Hematopoietic multipotent progenitor cell treated with erythropoietin and hydrocortisone succinate and interleukin-3 and kit ligand, for 4 days (in vitro differentiated cells): ENCODE measurements around the gene OAT.

Experiments used
- DNase-seq: peaks from one replicate; pipeline ENCODE4 v3.0.0-alpha.2; 2015

OAT gene

GRCh38 chr10:124394583-124394982 is 24.1 kb downstream of the OAT start:
- no peak for DNase-seq

GRCh38 chr10:124392626-124393342 is 25.9 kb downstream of the OAT start:
- DNase-seq = no peak

DNA sequence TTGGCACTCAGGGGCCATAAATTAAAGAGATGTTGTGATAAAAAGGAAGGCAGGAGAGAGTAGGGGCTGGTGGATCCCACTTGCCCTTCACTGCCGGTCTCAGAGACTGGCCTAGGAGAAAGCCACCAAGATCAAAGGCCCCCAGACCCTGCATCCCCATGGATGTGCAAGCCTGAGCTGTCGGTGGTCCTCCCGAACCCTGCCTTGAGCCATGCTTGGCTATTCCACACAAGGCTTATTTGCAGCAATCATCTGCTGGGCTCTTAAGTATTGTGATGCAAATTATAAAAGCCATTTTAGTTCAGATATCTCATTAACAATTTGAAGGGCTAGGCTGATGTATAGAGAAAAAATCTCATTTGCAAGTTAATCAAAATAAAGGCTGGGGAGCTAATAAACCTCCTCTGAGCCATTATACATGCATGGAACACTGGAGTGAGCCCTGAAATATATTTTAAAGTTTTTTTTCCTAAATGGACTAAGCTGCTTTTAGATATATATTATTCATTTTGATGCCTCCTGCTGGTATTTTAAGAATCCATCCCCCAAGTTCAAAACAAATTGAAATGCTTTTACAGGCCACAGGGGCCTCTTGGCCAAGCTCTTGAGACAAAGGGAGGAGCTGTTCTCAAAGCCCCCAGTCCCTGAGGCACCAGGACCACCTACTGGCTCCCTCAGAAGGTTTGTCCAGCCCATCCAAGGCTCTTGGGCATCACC is 28.1 kb downstream of the OAT start:
- DNase-seq = no peak

GRCh38 chr10:124389613-124390361 is 28.9 kb downstream of the OAT start:
- DNase-seq = no peak

GRCh38 chr10:124388823-124389612 is 29.7 kb downstream of the OAT start:
- DNase-seq = peak; percentile 95

GRCh38 chr10:124388476-124388822 is 30.3 kb downstream of the OAT start:
- DNase-seq = no peak

GRCh38 chr10:124387078-124387874 is 31.4 kb downstream of the OAT start:
- DNase-seq = no peak

GRCh38 chr10:124386186-124387077 is 32.3 kb downstream of the OAT start:
- DNase-seq = no peak

DNA sequence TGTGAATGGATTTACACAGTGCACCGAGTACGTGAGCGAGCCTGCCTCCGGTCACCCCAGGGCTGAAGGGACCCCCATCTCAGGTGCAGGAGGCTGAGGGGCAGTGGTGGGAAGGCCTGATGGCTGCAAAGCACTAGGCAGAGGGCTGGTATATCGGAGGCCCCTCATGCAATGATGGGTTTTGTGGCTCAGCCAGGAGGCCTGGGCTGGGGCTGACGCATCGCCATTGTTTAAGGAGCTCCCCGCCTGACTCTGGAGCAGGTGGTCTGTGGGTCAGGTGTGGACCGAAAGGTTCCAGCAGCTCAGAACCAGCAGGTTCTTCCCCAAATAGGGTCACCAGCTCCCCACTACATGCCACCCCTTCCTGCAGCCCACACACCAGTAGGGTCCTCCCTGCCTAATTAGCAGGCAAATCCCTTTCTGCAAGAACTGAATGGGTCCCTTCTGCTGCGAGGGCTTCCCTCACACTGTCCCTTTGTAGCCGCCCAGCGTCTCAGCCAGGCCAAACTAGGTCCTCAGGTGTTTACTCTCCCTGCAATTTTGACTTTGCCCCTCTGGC is 33.0 kb downstream of the OAT start:
- DNase-seq = no peak

DNA sequence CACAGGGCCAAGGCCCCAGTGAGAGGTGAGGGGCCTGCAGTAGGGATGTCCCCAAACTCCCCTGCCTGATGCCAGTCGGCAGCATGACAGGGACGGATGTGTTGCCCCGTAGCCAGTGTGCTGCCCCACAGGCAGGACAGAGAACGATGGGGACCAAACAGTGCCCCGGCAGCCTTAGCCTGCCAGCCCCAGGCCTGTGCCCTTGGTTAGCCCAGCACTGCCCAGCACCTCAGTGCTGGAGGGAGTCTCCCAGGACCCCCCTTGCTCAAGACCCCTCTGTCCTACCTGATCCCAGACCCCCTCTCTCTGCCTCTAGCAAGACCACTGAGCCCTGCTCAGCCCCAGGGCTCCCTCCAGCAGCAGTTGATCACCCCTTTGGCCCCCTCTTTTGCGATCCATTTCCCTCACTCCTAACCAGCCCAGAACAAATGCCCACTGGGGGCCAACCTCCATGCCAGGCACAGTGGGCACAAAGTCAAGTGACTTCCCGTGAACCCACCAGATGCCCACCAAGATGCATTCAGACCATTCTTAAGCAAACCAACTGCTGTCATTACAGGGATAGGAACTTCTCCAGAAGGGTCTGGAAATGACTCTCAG is 34.0 kb downstream of the OAT start:
- no peak for DNase-seq

DNA sequence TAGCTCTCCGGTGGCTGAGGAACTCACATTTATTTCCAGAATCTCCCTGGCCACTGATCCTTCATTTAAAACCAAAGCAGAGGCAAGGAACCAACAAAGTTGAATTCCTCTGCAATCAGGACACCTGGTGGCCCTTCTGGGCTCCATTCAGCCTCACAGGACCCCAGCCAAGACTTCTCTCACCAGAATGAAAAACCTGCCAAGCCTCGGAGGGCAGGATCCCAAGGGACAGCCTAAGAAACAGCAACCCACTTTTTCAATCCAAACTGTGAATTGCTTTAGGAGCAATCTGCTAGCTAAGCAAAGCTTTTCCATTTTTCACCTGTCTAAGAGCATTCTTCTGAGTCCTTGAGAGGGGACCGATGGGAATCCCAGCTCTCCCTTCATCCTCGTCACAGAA is 34.6 kb downstream of the OAT start:
- DNase-seq = no peak

DNA sequence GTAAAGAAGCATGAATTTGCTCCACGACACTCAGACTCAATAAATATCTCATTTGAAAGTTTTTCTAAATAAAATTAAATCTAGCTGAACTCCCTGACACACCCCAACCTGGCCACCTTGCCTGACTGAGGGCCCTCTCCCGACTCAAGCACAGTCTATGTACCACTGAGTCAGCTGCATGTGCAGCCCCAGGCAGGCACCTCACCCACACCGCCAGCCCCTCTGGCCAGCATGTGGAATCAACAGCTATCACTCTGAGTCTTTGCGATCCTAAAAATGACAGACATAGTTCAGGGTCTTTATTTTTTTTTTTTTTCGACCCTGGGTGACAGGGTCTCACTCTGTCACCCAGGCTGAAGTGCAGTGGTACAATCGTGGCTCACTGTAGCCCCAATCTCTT is 35.2 kb downstream of the OAT start:
- no peak for DNase-seq

DNA sequence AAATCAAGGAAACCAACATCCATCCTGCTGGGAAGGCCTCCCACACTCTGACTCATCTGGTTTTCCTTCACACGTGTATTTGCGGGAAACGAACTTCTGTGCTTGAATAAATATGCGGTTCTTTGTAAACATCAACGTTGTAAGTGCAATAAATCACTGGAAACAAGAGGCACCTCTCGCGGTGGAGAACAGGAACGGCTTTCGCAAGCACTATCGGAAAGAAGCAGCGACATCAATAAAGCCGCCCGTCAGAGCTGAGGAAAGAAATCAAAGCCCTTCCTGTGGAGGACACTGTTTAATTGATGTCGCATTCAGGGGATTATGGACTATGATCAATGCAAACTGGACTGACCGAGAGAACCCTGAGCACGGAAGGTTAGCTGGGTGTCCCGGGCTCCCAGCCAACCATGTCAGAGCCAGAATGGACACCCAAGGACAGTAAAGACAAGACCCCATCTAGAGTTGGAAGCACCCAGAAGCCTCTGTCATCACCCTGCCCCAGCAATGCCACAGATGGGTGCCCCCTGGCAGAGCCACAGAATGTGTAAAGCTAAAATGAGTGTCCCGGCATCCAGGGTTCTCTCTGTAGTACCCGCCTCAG is 37.6 kb downstream of the OAT start:
- DNase-seq = no peak

DNA sequence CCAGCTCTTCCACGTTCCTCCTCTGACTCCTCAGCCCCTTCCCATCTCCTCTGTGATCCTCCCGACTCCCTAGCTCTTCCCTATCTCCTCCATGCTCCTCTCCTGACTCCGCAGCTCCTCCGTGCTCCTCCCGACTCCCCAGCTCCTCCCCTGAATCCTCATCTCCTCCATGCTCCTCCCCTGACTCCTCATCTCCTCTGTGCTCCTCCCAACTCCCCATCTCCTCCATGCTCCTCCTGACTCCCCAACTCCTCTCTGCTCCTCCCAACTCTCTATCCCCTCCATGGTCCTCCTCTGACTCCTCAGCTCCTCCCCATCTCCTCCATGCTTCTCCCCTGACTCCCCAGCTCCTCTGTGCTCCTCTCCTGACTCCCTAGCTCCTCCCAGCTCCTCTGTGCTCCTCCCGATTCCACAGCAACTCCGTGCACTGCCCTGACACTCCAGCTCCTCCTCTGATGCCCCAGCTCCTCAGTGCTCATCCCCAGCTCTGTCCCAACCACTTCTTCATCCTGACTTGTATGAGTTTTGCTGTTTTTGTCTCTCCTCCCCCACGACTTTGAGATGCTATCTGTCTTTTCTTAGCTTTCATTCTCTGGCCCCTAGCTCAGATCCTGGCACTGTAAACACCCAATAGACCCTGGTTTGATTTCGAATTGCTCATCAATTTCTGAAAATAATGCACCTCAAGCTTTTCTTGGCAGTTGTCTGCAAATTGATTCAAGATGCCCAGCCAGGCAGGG is 38.3 kb downstream of the OAT start:
- no peak for DNase-seq

GRCh38 chr10:124379609-124380193 is 39.0 kb downstream of the OAT start:
- no peak for DNase-seq

DNA sequence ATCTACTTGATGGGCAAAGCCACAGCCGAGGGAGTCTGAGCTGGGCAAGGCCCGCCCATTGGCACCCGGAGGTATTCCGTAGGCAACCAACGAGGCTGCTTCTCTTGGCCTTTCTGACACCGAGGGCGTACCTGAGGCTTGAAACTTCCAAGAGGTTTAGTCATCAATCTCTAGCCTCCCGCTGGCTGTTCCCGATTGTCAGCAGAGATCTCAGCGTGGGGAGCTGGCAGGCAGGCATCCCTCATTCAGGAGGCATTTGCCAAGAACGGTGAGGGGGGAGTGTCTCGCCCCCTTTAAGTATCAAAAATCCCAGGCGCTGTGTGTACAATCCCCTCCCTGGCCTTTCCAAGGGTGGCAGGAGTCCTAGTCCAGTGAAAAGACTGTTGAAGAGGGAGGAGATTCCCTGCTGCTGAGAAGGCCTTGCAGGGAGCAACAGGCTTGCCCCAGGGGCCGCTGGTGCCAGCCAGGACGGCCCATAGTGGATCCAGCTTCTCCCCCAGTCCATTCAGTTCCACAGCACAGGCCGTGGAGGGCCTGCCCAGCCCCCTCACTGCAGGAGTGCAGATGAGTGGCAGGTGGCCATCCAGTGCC is 39.7 kb downstream of the OAT start:
- DNase-seq = no peak

GRCh38 chr10:124378271-124378670 is 40.5 kb downstream of the OAT start:
- no peak for DNase-seq

- no peak for DNase-seq
Observed at GRCh38 chr10:124377101-124377500, 41.6 kb downstream of the OAT start.

GRCh38 chr10:124376411-124376810 is 42.3 kb downstream of the OAT start:
- no peak for DNase-seq
